IMR-90 (cell line): Measurements from ENCODE around the gene AKAP6. TPM values are rescaled to one million over a fixed set of nuclear protein-coding genes. Genes with fewer than 3 reads are reported as not detected.

ENCODE experiments used
- ATAC-seq: fragments of 200-7000 bp; cut with Tn5 transposase; 2 replicates; pipeline ENCODE4 v1.9.1; 2020; ENCODE audit warnings: low read depth, mild to moderate bottlenecking, moderate library complexity
- BruUV-seq: library from RNA; stranded (reverse); fragments of 400-500 nt; replicated peaks from 2 replicates; lab custom pipeline; 2021; lab: Mats Ljungman, UMichigan
- CTCF ChIA-PET: fragments of 300-600 bp; formaldehyde crosslinking; extraction: SDS; loops from one replicate; lab custom pipeline; 2021; ENCODE audit warnings: antibody characterized with exemption; lab: Yijun Ruan, JAX
- POLR2A ChIA-PET: fragments of 300-600 bp; sonication (Branson Sonifier 250); formaldehyde crosslinking; loops from one replicate; lab custom pipeline; 2022; ENCODE audit warnings: antibody characterized with exemption; ENCODE audit not compliant: unreplicated experiment; lab: Charles Lee
- DNase-seq: peaks from one replicate; pipeline ENCODE4 v3.0.0; 2013
- H2AFZ ChIP-seq: replicated peaks from 2 replicates; pipeline ENCODE3; 2013; ENCODE audit warnings: low read length, mild to moderate bottlenecking; ENCODE audit not compliant: poor library complexity
- H2AK5ac ChIP-seq: 2 replicates; pipeline ENCODE4 v1.6.1; 2013; ENCODE audit warnings: low read depth, low read length, inconsistent platforms
- H2AK9ac ChIP-seq: replicated peaks from 2 replicates; pipeline ENCODE3; 2013; ENCODE audit warnings: mild to moderate bottlenecking, low read depth, low read length, moderate library complexity; ENCODE audit not compliant: poor library complexity
- H2BK120ac ChIP-seq: 2 replicates; pipeline ENCODE4 v1.6.1; 2013; ENCODE audit warnings: low read depth, low read length, inconsistent platforms
- H2BK15ac ChIP-seq: 3 replicates; pipeline ENCODE4 v1.6.1; 2013; ENCODE audit warnings: low read depth, low read length, inconsistent platforms
- H2BK20ac ChIP-seq: 2 replicates; pipeline ENCODE4 v1.6.1; 2013; ENCODE audit warnings: low read depth, mild to moderate bottlenecking, inconsistent platforms, low read length, moderate library complexity
- H2BK5ac ChIP-seq: 2 replicates; pipeline ENCODE4 v1.6.1; 2013; ENCODE audit warnings: mild to moderate bottlenecking, low read depth, low read length, inconsistent platforms; ENCODE audit not compliant: poor library complexity, severe bottlenecking
- H3K14ac ChIP-seq: replicated peaks from 2 replicates; pipeline ENCODE4 v1.6.1; 2013; ENCODE audit warnings: low read depth, low read length, inconsistent platforms
- H3K18ac ChIP-seq: 2 replicates; pipeline ENCODE4 v1.6.1; 2013; ENCODE audit warnings: low read depth, low read length, control low read depth
- H3K23ac ChIP-seq: 2 replicates; pipeline ENCODE4 v1.6.1; 2013; ENCODE audit warnings: low read depth, low read length, inconsistent platforms
- H3K27ac ChIP-seq: 2 replicates; pipeline ENCODE4 v1.5.1; 2013; ENCODE audit warnings: mild to moderate bottlenecking, control low read depth, low read length; ENCODE audit not compliant: insufficient read depth
- H3K27me3 ChIP-seq: 2 replicates; pipeline ENCODE4 v1.6.1; 2013; ENCODE audit warnings: low read length; ENCODE audit not compliant: control insufficient read depth, insufficient read depth
- H3K36me3 ChIP-seq: 2 replicates; pipeline ENCODE4 v1.6.1; 2013; ENCODE audit warnings: low read length, mixed read lengths; ENCODE audit not compliant: control insufficient read depth, insufficient read depth
- H3K4ac ChIP-seq: 2 replicates; pipeline ENCODE4 v1.6.1; 2013; ENCODE audit warnings: low read depth, low read length, inconsistent platforms
- H3K4me1 ChIP-seq: 2 replicates; pipeline ENCODE4 v1.6.1; 2013; ENCODE audit warnings: low read length, mixed read lengths; ENCODE audit not compliant: control insufficient read depth, insufficient read depth
- H3K4me2 ChIP-seq: 2 replicates; pipeline ENCODE4 v1.6.1; 2013; ENCODE audit warnings: low read depth, mild to moderate bottlenecking, control low read depth, low read length, moderate library complexity
- H3K4me3 ChIP-seq: 2 replicates; pipeline ENCODE4 v1.5.1; 2013; ENCODE audit warnings: low read depth, mild to moderate bottlenecking, control low read depth, low read length, moderate library complexity; ENCODE audit not compliant: insufficient read depth
- H3K56ac ChIP-seq: 2 replicates; pipeline ENCODE4 v1.6.1; 2013; ENCODE audit warnings: low read length, inconsistent platforms; ENCODE audit not compliant: insufficient read depth; ENCODE audit errors: extremely low read depth
- H3K79me1 ChIP-seq, 2 experiments: 2 replicates each; pipeline ENCODE4 v1.6.1; 2013; ENCODE audit warnings: low read length in 2 of 2, inconsistent platforms in 1 of 2, low read depth in 1 of 2
- H3K9ac ChIP-seq: 2 replicates; pipeline ENCODE4 v1.6.1; 2013; ENCODE audit warnings: low read depth, low read length, control low read depth
- H3K9me1 ChIP-seq: 2 replicates; pipeline ENCODE4 v1.6.1; 2013; ENCODE audit warnings: low read length, inconsistent platforms; ENCODE audit not compliant: insufficient read depth
- H3K9me3 ChIP-seq: 2 replicates; pipeline ENCODE4 v1.6.1; 2013; ENCODE audit warnings: low read length; ENCODE audit not compliant: control insufficient read depth, insufficient read depth
- H4K20me1 ChIP-seq: 2 replicates; pipeline ENCODE4 v1.6.1; 2013; ENCODE audit warnings: low read length, inconsistent platforms; ENCODE audit not compliant: insufficient read depth
- H4K5ac ChIP-seq: 2 replicates; pipeline ENCODE4 v1.6.1; 2013; ENCODE audit warnings: mild to moderate bottlenecking, low read depth, low read length, control low read depth
- H4K8ac ChIP-seq, 2 experiments: 2 replicates each; pipeline ENCODE4 v1.6.1; 2013; ENCODE audit warnings: low read depth in 2 of 2, low read length in 2 of 2, control low read depth in 1 of 2, inconsistent platforms in 1 of 2
- H4K91ac ChIP-seq: 2 replicates; pipeline ENCODE4 v1.6.1; 2013; ENCODE audit warnings: low read depth, low read length, inconsistent platforms; ENCODE audit not compliant: insufficient read depth
- BHLHE40 ChIP-seq: fragments of 150-350 bp; IDR thresholded peaks from 2 replicates; pipeline ENCODE4 v1.6.1; 2016; ENCODE audit warnings: mild to moderate bottlenecking, low read depth, low read length
- CEBPB ChIP-seq: IDR thresholded peaks from 2 replicates; pipeline ENCODE4 v1.6.1; 2012; ENCODE audit warnings: low read depth, low read length, improper control_type of control experiment
- CHD1 ChIP-seq: IDR thresholded peaks from 2 replicates; pipeline ENCODE4 v1.6.1; 2012; ENCODE audit warnings: low read depth, low read length, improper control_type of control experiment
- CTCF ChIP-seq: conservative IDR thresholded peaks from 2 replicates; pipeline ENCODE4 v1.5.1; 2012; ENCODE audit warnings: mild to moderate bottlenecking, low read depth, low read length, improper control_type of control experiment
- ELK1 ChIP-seq: fragments of 150-350 bp; IDR thresholded peaks from 2 replicates; pipeline ENCODE4 v1.6.1; 2016; ENCODE audit warnings: low read depth, mild to moderate bottlenecking, low read length, moderate library complexity, borderline replicate concordance
- FOS ChIP-seq: fragments of 150-350 bp; IDR thresholded peaks from 2 replicates; pipeline ENCODE4 v1.6.1; 2016; ENCODE audit warnings: low read depth, low read length
- MXI1 ChIP-seq: IDR thresholded peaks from 2 replicates; pipeline ENCODE4 v1.6.1; 2012; ENCODE audit warnings: low read depth, mild to moderate bottlenecking, low read length, moderate library complexity, borderline replicate concordance
- POLR2A ChIP-seq: IDR thresholded peaks from 2 replicates; pipeline ENCODE4 v1.6.1; 2012; ENCODE audit warnings: mild to moderate bottlenecking, low read depth, low read length
- SMC3 ChIP-seq: fragments of 150-350 bp; IDR thresholded peaks from 2 replicates; pipeline ENCODE4 v1.6.1; 2016; ENCODE audit warnings: low read depth, mild to moderate bottlenecking, antibody characterized with exemption, low read length, moderate library complexity
- USF2 ChIP-seq: fragments of 150-350 bp; IDR thresholded peaks from 2 replicates; pipeline ENCODE4 v1.6.1; 2017; ENCODE audit warnings: mild to moderate bottlenecking, antibody characterized with exemption, low read length, low read depth
- WGBS, 2 experiments: methylation state at CpG; one replicate each; pipeline versions ENCODE4 v1.1.5 to v1.1.7; 2013; ENCODE audit warnings: missing lambda C conversion rate in 2 of 2; ENCODE audit not compliant: insufficient read length in 1 of 2; ENCODE audit errors: extremely low coverage in 2 of 2; 5-methylcytosine and 5-hydroxymethylcytosine counted together
- dilution Hi-C: fragments of 300-500 bp; cut with HindIII; formaldehyde crosslinking; loops from one replicate; pipeline ENCODE4 v1.14.3; 2018; ENCODE audit warnings: low sequenced_read_pairs; ENCODE audit not compliant: unreplicated experiment
- in situ Hi-C: fragments of 300-500 bp; cut with MboI; formaldehyde crosslinking; loops from 3 replicates; pipeline ENCODE4 v1.14.3; 2019; ENCODE audit warnings: low sequenced_read_pairs, inconsistent platforms, mixed read lengths
- intact Hi-C: fragments of 100-400 bp; cut with micrococcal nuclease; formaldehyde crosslinking; loops from 2 replicates; pipeline ENCODE4 v1.10.0; 2022
- polyA plus RNA-seq, 3 experiments: library from polyadenylated mRNA; depleted of rRNA; stranded (reverse); fragments of >200 nt; gene quantifications; 2 replicates each; pipeline ENCODE4 v1.2.3, GENCODE V29; 2012; ENCODE audit warnings: low replicate concordance in 1 of 3
- total RNA-seq: library from RNA; depleted of rRNA; stranded (reverse); fragments of >200 nt; gene quantifications from 2 replicates; pipeline ENCODE4 v1.2.3, GENCODE V29; 2012

The AKAP6 gene
- total and polyA plus RNA-seq, 2 of the 4 experiments (the other 2 are of a cell fraction), result 0.22 to 1.6 TPM

GRCh38 chr14:32358781-32359180 lies 29.7 kb downstream of the AKAP6 start:
- Histone ChIP-seq H3K4me1 (no peaks in the 10 kb centered on the region), H4K91ac (no peak overlapping the region), H2BK20ac (no peak overlapping the region), H3K4me2 (no peak overlapping the region), H3K27ac (no peak overlapping the region), H2BK5ac (no peak overlapping the region), H4K20me1 (no peaks in the 10 kb centered on the region), H3K79me1 (no peaks in the 10 kb centered on the region), H2BK120ac (no peak overlapping the region), H3K4ac (no peak overlapping the region), H3K18ac (no peak overlapping the region), H3K36me3 (no peaks in the 10 kb centered on the region), H4K5ac (no peak overlapping the region), H2AK5ac (no peak overlapping the region), H2AFZ (no peak overlapping the region), H4K8ac (no peak overlapping the region), H3K4me3 (no peak overlapping the region), H3K27me3 (peaks cover 5% of the 10 kb centered on the region), H3K56ac (no peak overlapping the region; the same call in 1 of the 2 replicates), H2AK9ac (no peak overlapping the region), H3K23ac (no peak overlapping the region), H3K9me3 (no peaks in the 10 kb centered on the region), H2BK15ac (no peak overlapping the region), H3K14ac (no peak overlapping the region), H3K9ac (no peak overlapping the region), H3K9me1 (no peaks in the 10 kb centered on the region)
- in situ Hi-C loops, result no loop called here
- DNase-seq, result no peak
- ChIA-PET CTCF (no interaction called here), POLR2A (no interaction called here)
- dilution Hi-C loops, result no loop called here
- no CpG with 5 or more reads among the region's 3 CpGs for WGBS, 2 experiments
- intact Hi-C loops, result no loop called here
- TF ChIP-seq CHD1, result no peak
- TF ChIP-seq BHLHE40, result no peak
- no peak for TF ChIP-seq USF2
- TF ChIP-seq MXI1, result no peak
- TF ChIP-seq POLR2A, result no peak
- no peak for TF ChIP-seq ELK1
- no peak for TF ChIP-seq FOS
- no peak for TF ChIP-seq SMC3
- no peak for TF ChIP-seq CEBPB
- TF ChIP-seq CTCF, result no peak
- no TSS peak for BruUV-seq
- ATAC-seq, result no peak
